Stimulated activated CD8-positive, alpha-beta memory T cell treated with anti-CD3 and anti-CD28 coated beads, Interleukin-12 subunit alpha, Interleukin-12 subunit beta, amount 100 ng/mL, for 1 hour (primary cell): ENCODE results near the gene SMPD3.

ENCODE experiments used
- DNase-seq: peaks from one replicate; pipeline ENCODE4 v3.0.0-alpha.2; 2020; ENCODE audit warnings: low read depth

The SMPD3 gene

DNA sequence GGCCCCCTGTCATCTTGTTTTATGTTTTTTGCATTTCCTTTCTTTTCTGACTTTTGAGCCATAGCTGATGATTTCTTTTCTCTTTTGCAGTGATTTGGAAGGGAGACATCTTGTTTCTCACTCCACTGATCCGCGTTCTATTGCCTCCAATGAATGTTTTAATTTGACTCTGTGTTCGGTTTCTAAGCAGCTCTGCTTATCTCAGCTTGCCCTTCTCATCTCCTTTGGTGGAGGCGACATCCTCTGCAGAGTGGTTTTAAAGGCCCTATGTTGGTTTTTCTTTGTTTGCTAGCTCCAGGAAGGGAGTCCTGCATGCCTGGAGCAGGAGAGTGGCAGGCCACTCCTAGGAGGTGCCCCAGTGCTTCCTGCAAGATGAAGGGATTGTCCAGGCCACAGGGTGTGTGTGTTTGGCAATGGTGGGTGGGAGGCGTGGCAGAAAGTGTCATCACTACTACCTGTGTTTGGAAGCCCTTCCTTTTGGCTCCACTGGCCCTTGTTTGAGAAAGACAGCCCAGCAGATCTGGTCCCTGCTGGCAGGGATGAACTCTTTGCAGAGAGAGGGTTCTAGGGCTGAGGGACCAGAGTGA is 13.6 kb downstream of the SMPD3 start:
- DNase-seq: no peak

DNA sequence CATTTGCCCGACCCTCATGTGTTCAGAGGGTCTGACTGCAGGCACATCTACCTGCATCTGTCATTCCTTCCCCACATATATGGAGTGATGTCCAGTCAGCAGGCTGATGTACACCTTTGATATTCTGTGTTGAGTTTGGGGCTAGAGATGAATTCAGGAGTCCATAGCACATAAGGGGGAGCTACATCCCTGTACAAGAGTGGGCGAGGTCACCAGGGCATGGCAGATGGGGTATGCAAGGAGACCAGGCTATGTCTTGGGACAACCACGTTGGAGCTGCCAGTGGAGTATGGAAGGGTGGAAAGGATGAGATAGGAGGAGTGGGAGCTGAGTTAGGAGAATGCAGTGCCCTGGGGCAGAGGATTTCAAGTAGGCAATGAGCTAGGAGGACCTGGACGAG is 15.0 kb downstream of the SMPD3 start:
- no peak for DNase-seq

DNA sequence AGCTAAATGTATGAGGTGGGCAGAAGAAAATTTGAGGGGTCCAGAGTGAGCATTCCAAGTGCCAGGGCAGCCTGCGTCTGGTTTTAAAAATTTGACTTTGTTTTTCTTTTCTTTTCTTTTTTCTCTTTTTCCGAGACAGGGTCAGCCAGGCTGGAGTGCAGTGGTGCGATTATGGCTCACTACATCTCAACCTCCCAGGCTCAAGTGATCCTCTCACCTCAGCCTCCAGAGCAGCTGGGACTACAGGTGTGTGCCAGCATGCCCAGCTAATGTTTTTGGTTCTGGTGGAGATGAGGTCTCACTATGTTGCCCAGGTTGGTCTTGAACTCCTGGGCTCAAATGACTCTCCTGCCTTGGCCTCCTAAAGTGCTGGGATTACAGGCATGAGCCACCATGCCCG is 15.6 kb downstream of the SMPD3 start:
- DNase-seq: no peak

DNA sequence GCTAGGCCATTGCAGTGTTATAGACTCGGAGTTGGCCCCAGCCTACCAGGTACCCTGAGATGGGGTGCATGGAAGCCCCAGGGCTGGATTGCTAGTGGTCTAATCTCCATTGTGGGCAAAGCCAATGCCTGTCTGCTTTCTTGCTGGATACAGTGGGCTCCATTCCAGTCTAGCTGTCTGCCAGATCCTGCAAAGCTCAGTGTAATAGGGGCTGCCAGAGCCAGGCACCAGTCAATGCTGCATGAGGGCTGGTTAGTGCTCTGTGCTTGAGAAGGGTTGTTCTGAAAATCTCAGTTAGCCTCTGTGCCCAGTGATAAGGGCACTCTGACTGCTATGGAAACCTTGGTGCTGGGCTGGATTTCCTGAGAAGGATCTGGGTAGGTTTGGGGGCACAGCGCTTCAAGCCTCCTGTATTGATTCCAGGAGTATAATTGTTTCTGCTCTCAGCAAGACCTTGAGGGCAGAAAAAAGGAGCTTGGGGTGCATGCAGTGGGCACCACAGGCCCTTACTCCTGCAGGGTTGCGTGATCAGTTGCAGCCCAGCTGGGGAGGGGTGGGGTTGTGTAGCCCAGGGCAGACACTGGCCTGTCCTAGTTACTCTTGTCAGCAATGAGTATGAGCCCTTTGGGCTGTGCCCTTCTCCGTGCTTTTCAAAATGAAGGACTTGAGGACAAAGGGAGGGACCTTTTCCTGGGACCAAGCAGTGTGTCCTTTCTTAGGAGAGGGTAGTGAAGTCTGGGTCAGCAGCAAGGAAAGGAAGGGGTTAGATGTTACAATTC is 19.0 kb downstream of the SMPD3 start:
- DNase-seq: no peak

DNA sequence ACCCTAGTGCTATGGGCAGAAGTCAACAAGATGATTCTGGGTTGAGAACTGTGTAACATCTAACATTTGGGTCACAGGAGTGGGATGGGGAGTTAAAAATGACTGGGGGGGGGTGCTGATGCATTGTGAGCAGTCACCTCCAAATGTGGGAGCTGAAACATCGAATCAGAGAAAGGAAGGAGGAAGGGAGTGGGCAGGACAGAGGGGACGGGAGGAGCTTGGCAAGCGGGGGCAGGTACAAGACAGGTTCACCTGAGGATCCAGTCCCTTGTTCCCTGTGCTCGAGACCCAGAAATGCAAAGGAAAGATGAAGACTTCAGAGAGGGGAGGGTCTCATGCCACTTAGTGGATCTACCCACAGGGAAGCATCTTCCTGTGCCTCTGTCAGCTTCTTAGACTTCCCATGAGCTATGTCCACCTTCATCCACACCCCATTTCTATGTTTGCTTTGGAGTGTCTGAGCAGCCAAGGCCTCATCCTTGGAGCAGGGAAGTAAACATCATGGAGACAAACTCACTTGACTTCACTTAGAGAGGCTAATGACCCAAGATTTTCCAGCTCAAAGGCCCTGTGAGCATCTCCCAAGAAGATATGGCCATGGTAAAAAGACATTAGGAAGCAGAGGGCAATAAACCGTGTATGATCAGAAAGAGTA is 20.5 kb downstream of the SMPD3 start:
- DNase-seq: no peak

DNA sequence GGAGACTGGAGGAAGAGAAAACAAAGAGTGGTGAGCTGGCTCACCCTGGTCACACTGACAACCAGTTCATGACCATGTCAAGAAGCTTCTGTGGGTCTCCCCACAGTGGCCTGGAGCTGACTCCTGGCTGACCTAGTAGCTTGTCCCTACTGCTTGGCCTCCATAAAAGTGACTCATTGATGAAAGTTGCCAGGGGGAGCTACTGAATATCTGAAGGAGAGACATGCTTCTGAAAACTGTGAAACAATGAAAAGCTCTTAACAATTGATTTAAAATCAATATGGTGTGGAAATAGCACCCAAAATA is 22.0 kb downstream of the SMPD3 start:
- DNase-seq: no peak

DNA sequence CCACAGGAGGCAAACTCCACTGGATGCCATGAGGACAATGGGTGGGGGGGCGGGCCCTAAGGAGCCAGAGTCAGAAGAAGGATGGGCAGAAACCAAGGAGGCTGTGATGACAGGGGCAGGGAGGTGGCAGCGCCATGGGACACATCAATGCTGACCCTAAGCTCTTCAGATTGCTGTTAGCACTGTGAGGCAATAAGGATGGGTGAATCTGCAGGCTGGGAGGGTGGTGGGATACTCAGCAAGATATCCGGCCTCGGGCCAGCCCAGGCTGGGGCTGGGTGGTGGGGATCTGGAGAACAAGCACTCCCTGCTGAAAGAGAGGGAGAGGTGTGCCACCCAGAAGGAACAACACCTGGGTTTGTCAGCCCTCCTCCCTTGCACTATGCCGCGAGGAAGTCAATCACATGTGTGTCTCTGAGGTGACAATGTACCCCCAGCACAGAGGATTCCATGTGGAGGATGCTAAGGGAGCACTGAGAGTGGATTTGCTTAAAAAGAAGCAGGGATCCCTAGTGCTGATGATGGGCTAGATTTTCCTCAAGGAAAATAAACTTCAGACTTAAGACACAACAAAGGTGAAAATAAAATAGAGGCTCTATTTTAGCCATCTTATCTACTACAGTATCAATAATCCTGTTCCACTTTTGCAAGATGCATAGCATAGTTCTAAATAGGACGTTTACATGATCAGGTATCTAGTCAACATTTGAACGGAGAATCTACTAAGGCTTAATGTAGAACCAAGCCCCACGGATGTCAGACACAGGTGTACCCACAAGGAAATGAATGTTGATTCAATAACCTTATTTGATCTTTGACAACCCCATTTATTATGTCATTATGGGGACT is 22.6 kb downstream of the SMPD3 start:
- no peak for DNase-seq

DNA sequence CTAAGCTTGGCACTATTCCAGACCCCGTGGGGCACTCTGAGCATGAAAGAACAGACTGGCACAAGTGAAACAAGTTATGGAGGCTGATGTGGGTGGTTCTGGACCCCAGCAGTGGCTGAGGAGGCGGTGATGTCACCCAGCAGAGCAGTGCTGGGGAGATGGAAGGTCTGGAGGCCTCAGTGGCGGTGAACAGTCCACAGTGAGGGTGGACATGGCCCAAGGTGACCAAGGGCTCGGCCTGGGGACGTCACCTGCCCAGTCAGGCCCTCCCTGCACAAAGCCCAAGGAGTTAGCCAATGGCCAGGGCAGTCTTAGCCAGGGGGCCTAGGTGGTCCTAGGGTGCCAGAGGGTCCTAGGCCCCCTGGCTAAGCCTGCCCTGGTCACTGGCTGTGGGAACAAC is 24.5 kb downstream of the SMPD3 start:
- DNase-seq: no peak

DNA sequence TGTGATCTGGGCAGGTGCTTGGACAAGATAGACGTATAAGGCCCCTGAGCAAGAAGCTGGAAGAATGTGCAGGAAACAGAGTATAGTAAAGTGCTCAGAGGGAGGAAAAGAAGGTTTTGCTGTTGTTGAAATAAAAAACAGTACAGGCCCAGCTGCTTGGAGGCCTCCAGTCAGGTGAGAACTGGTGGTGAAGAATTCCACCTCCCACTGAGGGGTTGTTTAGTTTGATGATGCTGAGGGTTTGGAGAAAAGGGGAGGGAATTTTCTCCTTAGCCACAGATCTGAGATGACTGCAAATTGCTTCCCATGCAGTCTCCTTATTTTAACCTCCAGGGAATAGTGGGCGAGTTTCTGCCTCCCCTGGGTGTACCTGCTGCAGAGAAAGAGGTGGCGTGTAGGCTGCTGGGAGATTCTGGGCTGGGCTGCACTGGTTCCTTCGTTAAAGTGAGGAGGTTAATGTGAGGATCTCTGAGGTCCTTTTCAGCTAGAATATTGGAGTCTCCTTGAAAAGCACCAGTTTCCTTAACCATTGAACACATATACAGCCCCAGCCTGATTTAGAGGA is 25.8 kb downstream of the SMPD3 start:
- no peak for DNase-seq

DNA sequence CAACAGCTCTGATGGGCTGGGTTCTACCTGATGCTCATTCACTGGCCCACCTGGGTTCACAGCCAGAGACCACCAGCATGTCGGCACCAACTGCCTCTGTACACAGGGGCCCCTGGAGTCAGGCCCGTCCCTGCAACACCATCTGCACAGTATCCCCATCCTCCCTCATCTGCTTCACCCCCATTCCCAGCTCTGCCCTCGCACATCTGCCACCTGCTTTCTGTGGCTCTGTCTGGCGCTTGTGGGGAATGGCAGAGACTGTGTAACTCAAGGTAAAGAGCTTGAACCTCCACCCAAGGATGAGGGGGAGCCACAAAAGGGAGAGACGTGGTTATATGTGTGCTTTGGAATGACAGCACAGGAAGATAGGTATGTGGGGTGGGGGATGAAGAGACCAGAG is 27.2 kb downstream of the SMPD3 start:
- no peak for DNase-seq

DNA sequence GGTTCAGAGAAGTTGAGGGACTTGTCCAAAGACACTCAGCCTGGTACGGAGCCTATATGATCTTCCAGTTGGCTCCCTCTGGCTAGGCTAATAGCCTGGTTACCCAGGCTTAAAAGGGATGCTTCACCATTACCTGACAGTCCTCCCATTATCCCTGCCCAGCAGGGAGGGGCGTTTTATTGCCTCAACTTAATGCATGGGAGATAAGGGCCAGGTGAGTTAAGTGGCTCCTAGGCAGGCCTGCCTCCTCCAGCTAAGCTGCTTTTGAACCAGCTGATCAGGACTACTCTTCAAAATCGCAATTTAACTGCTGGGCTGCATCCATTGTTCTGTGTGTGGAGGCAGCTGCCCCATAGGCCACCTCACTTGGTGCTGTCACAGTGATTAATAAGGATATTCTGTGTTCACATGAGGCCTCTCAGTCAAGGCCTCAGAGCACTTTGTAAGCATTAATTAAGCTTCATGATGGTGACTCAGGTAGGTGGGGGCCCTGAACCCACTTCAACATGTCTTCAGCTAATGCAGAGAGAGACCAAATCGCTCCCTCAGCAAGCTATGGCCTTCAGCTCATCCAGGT is 27.9 kb downstream of the SMPD3 start:
- DNase-seq: no peak

DNA sequence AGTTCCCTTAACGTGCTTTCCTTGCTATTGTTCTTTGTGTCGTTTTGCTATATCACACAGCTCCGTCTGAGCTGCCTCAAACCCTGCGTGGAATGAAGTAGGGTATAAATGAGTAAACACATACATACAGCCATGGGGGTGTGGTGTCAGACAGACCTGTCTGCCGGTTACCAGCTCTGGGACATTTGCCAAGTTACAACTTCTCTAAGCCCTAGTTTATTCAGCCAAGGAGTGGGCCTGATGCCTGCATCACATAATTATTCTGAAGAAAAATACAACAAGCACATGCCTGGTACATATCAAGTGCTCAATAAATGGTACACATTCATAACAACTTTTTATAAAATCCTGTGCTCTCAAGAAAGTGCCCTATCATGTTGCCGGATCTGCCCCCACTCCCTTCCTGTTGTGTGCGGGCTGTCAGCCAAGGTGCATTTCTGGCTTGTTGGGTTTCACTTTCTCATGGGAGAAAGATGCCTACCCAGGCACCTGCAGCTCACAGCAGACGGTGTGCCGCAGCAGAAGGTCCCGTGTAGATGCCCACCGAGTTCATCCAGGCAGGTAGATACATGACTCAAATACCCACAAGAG is 30.5 kb downstream of the SMPD3 start:
- DNase-seq: peak; percentile 52

DNA sequence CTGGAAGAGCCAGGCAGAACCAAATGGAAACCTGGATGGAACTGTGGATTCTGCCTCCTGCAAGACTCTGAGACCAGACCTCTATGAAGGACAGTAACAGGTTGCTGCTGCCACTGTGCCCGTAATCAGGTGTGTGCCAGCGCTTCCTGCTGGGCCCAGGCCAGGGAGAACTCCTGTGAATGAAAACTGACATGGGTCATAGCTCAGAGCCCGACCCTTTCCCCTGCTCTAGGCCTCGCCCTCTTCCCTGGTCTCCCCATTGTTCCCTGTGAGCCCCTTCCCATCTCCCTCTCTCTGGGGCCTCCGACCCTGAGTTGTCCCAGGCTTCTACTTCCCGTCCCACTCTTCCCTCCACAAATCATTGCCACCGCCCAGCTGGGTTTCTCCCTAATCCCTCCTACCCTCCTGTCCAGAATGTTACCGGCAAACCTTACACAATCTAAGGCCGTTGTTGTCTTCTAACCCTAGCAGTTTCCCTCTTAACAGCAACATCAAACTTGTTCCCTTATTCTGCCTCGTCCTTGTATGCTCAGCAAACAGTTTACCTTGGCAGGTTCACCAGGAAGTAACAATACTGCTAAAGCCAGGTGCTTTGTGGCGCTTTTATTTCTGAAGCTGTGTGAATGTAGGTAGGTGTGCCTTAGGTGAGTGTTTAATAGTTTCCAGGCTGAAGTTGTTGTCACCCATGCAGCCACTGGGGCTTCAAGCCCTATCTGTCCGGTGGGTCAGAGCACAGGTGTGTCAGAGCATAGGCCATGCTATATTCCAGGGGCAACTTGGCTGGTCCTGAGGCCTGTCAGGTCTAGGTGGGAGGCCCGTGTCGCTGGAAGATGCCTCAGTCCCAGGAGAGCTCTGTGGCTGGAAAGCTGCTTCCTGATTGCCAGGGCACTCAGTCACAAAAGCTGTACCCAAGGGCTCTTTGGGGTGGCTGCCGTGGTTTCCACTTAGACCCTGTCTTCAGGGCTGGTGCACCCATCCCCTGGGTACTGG is 32.0 kb downstream of the SMPD3 start:
- DNase-seq: no peak

DNA sequence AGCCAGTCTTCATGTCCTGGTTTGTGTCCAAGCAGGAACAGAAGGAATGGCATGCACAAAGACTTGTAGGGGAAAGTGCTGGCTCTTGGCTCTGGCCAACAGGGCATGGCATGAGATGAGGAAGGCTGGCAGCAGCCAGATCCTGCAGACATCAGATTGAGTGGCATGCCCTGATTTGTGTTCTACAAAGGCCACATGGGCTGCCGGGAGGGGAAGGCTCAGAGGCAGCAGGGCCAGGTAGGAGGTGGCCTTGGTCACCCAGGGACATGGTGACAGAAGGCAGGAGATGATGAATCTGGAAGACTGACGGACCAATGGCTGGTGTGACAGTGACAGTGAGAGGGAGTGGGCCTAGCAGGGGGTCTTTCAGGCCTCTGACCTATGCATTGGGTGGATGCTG is 33.7 kb downstream of the SMPD3 start:
- DNase-seq: no peak

DNA sequence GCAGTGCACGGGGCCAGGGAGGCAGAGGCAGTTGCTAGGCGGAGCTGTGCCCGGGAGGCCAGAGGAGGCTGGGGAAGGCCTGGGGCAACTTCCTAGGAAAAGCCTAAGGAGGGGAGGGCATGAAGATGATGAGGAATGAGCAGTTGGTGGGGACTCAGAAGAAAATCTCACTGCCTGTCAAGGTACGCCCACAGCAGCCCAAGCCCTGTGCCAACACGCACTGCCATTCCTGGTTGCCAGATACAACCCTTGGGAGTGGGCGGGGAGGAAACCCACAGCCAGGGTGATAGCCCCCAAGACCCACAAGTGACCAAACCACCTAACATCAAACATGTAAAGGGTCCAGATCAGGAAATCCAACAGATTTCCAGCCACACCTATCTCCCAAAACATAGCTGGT is 36.2 kb downstream of the SMPD3 start:
- DNase-seq: no peak

DNA sequence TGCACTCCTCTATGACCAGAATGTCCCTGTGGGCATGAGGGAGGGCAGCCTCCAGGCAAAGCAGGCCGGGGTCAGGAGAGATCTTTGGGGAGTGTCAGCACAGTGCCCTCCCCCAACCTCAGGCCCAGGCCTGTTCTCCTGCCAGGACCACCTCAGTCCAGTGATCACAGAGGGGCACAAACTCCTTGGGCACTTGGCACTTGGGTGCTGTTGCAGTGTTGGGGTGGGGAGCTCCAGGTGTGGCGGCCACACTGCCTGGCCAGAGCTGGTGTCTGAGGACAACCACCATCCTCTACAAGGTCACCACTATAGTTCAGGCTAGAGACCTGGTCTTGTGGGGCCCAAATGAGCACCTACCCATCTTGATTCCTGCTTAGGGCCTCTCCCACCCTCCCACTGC is 37.2 kb downstream of the SMPD3 start:
- DNase-seq: no peak

DNA sequence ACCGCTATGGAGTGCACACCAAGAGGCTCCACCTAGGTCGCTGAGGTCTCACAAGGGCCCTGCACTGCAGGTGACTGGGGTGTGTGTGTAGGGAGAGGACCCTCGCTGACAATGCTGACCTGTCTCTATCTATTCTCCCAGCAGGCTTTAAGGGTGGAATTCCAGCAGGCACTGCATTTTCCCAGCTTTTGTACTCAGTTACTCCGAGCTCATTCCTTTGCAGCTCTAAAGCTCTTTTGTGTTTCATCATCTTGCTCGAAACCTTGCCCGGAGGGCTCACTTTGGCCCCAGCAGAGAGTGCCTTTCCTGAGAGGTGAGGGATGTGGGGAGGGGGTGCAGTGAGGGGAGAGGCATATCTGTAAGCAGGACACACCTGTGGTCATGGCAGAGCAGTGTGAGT is 39.3 kb downstream of the SMPD3 start:
- DNase-seq: no peak

DNA sequence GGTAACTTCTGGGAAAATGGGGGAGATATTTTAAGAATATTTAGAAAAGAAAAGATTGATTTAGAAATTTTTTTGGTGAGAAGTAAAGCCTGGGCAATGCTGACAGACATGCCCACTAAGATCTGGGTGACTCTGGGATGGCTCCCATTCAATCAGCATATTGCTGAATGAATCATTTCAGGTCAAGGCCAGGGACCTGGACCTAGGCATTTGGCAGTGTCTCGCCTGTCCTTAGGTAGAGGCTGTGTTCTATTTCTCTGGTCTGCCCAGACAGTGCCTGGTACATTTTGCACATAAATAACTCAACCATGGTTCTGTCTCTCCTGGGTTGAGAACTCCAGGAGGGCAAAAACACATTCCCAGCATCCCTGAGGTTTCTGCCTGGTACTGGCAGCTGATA is 39.9 kb downstream of the SMPD3 start:
- DNase-seq: no peak

DNA sequence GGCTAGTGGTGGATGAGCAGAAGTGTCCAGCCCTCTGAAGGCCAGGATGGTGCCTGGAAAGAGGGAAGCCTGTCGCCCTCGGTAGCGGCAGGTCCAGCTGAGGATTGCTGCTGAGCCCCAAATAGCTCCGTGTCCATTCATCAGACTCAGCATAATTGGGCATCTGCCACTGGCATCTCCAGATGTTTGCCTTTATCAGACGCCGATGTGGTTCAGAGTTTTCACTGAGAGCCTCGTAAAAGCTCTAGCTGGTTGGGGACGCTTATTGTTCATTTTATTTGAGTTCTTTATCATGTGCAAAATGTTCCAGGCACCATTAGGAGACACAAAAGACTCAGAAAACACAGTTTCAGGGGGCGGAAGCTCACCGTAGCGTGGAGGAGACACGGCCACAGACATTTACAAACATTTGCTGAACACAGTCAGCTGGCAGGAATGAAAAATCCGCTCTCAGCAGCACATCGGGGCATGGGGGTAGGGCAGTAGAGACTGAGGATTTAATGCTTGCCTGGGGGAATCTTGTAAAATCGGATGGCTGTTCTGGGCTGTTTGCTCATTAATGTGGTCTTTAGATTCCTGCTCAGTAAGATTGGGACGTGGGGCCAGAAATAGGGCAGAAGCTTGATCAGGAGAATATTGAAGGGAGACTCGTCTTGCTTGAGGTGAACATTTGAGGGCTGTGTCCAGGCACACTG is 41.7 kb downstream of the SMPD3 start:
- no peak for DNase-seq
